NCI-H187 (cell line): ENCODE data around the gene ANXA11.
"Not testable (repeated sequence)": the region's sequence is repeated elsewhere in the genome, so short reads cannot be mapped to it uniquely, and the experiment has no call there.

Experiments
- DNase-seq, 2 experiments: peaks; one replicate each; lab custom pipeline; 2025; lab: John Stamatoyannopoulos, UW

The ANXA11 gene

DNA sequence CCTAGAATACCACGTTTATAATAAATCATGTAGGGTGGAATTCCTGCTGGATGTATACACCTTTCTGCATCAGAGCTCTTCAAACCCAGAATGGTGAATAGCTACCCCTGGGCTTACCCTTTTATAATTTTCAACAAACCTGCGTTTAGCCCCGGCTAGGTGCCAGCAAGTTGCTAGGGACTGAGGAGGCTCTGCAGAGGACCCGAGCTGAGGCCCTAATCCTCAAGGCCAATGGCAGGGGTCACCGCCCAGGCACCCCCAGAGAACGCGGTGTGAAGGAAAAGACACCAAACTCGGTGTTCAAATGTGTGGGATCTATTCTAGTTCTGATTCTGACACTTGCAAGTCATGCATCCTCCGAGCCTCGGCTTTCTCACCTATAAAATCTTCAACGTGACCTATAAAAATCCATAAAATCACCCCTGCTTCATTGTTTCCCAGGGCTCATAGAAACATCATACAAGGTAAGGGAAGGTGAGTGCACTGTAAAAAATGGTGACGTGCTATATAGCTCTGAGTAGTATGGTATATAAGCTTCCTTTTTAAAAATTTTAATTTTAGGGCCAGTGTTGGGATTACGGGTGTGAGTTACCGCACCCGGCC, 2.5 kb upstream of the ANXA11 start:
- no peak for DNase-seq

DNA sequence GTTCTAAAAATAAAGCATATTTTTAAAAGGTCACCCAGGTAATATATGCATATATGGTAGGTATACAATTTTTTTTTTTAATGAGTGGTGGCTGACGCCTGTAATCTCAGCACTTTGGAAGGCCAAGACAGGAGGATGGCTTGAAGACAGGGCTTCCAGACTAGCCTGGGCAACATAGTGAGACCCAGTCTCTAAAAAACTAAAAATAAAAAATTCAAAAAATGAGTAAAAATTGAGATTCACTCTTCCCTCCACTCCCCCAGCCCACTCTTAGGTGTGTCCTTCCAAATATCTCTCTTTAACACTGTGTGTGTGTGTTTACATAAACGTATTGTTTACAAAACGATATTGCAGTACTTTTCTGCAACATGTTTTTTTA, 929 bp upstream of the ANXA11 start:
- DNase-seq, result no peak

GRCh38 chr10:80204677-80205476, 460 bp downstream of the ANXA11 start:
- no peak for DNase-seq

- DNase-seq, result no peak
These were observed 1.3 kb downstream of the ANXA11 start for GRCh38 chr10:80203835-80204676.

- DNase-seq, result no peak
These were observed 2.2 kb downstream of the ANXA11 start for GRCh38 chr10:80202934-80203834.

DNA sequence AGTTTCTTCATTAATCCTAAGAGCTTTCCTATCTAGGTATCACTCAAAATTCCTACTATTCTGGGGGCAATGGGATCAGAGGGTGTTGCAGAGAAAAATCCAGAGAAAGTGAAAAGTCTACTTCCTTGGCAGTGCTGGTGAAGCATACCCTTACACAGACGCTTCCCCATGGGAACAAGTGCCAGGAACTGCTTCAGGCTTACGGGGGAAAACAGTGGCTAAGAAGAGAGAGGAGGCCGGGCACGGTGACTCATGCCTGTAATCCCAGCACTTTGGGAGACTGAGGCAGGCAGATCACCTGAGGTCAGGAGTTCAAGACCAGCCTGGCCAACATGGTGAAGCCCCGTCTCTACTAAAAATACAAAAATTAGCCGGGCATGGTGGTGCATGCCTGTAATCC, 2.8 kb downstream of the ANXA11 start:
- not testable (repeated sequence) for DNase-seq

- no peak for DNase-seq
These were observed 3.7 kb downstream of the ANXA11 start for GRCh38 chr10:80201608-80202141.

- no peak for DNase-seq
These were observed 4.7 kb downstream of the ANXA11 start for GRCh38 chr10:80200687-80201086.

- no peak for DNase-seq
These were observed 5.1 kb downstream of the ANXA11 start for GRCh38 chr10:80200259-80200658.

- no peak for DNase-seq
These were observed 5.5 kb downstream of the ANXA11 start for GRCh38 chr10:80199828-80200227.

DNA sequence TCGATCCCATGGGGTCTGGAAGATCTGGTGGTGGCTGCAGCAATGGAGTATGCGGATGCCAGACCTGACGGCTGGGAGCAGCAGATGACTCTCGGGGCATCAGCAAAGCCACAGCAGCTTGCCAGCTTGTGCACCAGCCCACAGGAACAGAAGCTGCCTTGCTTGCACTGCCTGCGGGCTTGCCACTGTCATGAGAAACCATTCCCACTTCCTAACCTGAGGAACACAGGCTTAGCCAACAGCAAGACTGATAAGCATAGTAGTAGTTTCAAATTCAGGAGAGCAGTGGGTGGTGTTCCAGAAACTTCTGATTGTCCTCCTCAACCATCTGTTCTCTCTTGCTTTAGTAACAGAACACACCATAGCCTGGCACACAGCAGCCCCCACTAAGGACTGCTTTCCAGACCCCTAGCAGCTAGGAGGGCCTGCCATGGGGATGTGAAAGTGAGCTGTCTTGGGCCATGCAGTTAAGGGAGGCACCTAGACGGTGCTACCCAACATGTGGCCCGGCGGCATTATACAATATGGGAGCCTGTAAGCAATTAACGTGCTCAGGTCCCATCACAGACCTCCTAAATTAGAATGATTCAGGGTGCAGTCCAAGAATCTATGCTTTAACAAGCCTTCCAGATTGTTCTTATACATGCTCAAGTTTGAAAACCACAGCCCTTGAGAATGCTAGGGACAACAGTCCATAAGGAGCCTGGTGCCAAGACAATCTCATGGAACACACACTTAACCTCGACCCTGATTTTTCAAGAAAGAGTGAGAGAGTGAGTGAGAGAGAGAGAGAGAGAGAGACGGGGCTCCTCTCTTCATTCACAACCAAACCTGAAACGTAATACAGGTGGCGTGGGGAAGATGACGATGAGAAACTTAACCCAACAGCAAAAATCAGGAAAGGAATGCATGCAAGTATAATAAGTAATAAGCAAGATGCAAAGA, 7.1 kb downstream of the ANXA11 start:
- DNase-seq, result no peak

GRCh38 chr10:80196950-80197315, 8.4 kb downstream of the ANXA11 start:
- no peak for DNase-seq

DNA sequence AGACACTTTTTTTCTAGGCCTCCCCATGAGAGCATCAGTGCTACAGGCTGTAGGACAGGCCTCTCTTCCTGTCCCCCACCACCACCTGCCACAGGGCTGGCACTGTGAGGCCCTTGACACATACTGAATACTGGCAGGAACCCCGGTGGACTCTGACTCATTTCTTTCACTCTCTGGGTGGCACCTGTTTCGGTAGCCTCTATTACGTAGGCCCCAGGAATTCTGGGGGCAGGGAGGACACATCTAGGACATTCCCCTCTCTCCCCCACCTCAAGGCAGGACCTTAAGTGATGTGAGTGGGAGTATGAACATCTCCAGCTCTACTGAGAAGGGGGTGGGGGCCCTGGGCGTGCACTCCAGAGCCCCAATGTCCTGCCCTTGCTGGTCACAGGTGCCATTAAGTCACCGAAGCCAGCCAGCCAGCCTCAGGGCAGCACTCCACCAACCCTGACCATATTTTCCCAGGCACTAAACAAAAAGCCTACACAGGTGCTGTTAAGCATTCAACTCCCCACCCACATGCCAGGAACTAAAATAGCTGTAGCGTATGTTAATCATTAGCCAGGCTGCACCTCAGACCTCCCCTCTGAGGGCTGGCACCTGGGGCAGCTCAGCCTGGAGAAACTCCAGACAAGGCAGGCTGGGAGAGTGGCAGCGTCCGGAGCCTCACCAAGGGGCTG, 8.9 kb downstream of the ANXA11 start:
- no peak for DNase-seq

GRCh38 chr10:80195046-80195574, 10.2 kb downstream of the ANXA11 start:
- DNase-seq, result no peak

DNA sequence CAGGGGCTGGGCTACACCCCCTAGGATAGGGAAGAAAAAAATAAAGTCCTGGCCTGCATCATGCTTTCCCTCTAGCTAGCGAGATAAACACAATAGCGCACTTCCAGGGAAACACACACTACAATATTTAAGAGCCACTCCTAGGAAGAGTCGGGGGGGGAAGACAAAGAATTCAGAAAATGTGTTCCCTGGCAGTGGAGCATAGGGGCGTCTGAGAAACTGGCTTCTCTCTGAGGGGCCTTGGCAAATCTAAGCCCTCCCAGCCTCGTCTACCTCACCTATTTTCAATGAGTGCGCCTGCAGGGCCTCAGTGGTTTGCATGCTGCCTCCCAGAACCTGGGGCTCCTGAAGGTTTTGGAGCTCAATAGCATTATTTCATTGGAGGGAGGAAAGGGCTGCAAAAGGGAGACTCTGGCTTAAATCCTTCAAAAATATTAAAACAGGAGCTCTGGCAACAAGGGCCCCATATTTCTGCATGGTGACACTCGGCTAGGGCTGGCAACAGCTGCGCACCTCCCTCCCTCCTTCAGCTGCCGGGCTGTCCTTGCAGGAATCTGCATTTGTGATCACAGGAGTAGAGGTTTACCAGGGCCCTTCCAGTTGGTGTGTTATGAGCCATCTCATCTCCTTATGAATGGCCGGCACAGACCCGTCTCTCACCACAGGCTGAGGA, 10.8 kb downstream of the ANXA11 start:
- DNase-seq, result no peak

GRCh38 chr10:80192553-80192952, 12.8 kb downstream of the ANXA11 start:
- no peak for DNase-seq

- DNase-seq, result no peak
These were observed 13.6 kb downstream of the ANXA11 start for GRCh38 chr10:80191589-80192270.

GRCh38 chr10:80188713-80189112, 16.6 kb downstream of the ANXA11 start:
- no peak for DNase-seq
